Endothelial cell (in vitro differentiated cells): ENCODE measurements around the gene KCNMA1. TPM values are rescaled to one million over a fixed set of nuclear protein-coding genes. Genes with fewer than 3 reads are reported as not detected.

Source experiments
- DNase-seq: peaks from one replicate; pipeline ENCODE4 v3.0.0; 2021; ENCODE audit warnings: low spot score
- H3K27ac Mint-ChIP-seq: one replicate; pipeline ENCODE4 v1.8.0; 2021; ENCODE audit warnings: mixed read lengths, inconsistent platforms; ENCODE audit not compliant: unreplicated experiment
- H3K27me3 Mint-ChIP-seq: one replicate; pipeline ENCODE4 v1.8.0; 2021; ENCODE audit warnings: mild to moderate bottlenecking, moderate library complexity, mixed read lengths, inconsistent platforms; ENCODE audit not compliant: unreplicated experiment
- H3K36me3 Mint-ChIP-seq: one replicate; pipeline ENCODE4 v1.8.0; 2021; ENCODE audit warnings: mild to moderate bottlenecking, low read depth, mixed read lengths, inconsistent platforms; ENCODE audit not compliant: unreplicated experiment
- H3K4me1 Mint-ChIP-seq: one replicate; pipeline ENCODE4 v1.8.0; 2021; ENCODE audit warnings: mild to moderate bottlenecking, mixed read lengths, inconsistent platforms; ENCODE audit not compliant: unreplicated experiment
- H3K4me3 Mint-ChIP-seq: one replicate; pipeline ENCODE4 v1.8.0; 2021; ENCODE audit warnings: mild to moderate bottlenecking, mixed read lengths, inconsistent platforms; ENCODE audit not compliant: unreplicated experiment
- H3K9me3 Mint-ChIP-seq: one replicate; pipeline ENCODE4 v1.8.0; 2021; ENCODE audit warnings: mixed read lengths, inconsistent platforms; ENCODE audit not compliant: unreplicated experiment
- total RNA-seq: library from RNA; stranded (reverse); fragmentation: NEBNext Ultra II Directional; extraction: Animal tissue kit (Norgen Biotek cat#: 25700); gene quantifications from one replicate; pipeline ENCODE4 v1.2.1, GENCODE V29; 2021; ENCODE audit not compliant: unreplicated experiment
- TF ChIP-seq, protein P1 (sequence below): fragments of 200-600 bp; sonication (generic); IDR thresholded peaks from one replicate; pipeline ENCODE4 v1.5.0; 2021; ENCODE audit warnings: antibody characterized with exemption; ENCODE audit not compliant: unreplicated experiment

KCNMA1 gene
- total RNA-seq, 1 donor from 2014 or later: 5.1 TPM

DNA sequence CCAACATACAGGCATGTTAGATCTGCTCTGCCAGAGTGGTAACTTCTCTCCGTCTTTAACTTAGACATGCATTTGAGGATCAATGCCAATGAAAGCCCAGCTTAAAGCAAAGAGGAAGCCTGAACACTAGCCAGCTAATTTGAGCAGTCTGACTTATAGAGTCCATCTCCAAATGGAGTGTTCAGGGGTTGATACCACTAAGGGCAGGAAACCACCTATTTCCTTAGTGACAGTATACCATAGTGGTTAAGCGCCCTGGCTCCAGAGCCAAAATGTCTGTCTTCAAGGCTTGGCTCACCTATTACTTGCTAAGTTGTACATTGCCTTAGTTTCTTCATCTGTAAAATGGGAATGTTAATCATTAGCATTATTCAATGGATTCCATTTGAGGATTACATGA lies 678.5 kb downstream of the KCNMA1 start:
- TF ChIP-seq, protein P1, sequence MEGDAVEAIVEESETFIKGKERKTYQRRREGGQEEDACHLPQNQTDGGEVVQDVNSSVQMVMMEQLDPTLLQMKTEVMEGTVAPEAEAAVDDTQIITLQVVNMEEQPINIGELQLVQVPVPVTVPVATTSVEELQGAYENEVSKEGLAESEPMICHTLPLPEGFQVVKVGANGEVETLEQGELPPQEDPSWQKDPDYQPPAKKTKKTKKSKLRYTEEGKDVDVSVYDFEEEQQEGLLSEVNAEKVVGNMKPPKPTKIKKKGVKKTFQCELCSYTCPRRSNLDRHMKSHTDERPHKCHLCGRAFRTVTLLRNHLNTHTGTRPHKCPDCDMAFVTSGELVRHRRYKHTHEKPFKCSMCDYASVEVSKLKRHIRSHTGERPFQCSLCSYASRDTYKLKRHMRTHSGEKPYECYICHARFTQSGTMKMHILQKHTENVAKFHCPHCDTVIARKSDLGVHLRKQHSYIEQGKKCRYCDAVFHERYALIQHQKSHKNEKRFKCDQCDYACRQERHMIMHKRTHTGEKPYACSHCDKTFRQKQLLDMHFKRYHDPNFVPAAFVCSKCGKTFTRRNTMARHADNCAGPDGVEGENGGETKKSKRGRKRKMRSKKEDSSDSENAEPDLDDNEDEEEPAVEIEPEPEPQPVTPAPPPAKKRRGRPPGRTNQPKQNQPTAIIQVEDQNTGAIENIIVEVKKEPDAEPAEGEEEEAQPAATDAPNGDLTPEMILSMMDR: no peak
- Mint-ChIP-seq H3K4me1 (no peaks in the 10 kb centered on the region), H3K9me3 (no peaks in the 10 kb centered on the region), H3K36me3 (no peaks in the 10 kb centered on the region), H3K4me3 (no peak overlapping the region), H3K27ac (no peak overlapping the region), H3K27me3 (no peaks in the 10 kb centered on the region)
- DNase-seq: no peak

DNA sequence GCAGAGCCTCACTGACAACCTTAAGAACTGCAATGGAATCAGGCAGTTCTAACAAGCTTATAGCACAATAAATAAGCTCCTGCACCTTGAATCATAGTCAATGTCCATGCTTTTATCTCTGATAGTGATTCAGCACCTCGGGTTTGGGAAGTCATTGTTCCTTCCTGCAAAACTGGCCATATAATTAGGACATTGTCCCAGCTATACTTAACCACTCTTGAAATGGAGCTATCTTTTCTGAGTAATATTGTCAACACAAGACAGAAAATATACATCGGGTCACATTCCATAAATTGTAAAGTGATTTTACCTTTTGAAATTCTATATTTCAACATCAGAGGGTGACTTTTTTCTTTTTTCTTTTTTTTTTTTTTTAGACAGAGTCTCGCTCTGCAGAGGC lies 682.8 kb downstream of the KCNMA1 start:
- Mint-ChIP-seq H3K27ac (no peak overlapping the region), H3K27me3 (peaks cover 1% of the 10 kb centered on the region), H3K4me3 (no peak overlapping the region), H3K9me3 (no peaks in the 10 kb centered on the region), H3K36me3 (no peaks in the 10 kb centered on the region), H3K4me1 (no peaks in the 10 kb centered on the region)
- no peak for DNase-seq
- TF ChIP-seq, protein P1: no peak

DNA sequence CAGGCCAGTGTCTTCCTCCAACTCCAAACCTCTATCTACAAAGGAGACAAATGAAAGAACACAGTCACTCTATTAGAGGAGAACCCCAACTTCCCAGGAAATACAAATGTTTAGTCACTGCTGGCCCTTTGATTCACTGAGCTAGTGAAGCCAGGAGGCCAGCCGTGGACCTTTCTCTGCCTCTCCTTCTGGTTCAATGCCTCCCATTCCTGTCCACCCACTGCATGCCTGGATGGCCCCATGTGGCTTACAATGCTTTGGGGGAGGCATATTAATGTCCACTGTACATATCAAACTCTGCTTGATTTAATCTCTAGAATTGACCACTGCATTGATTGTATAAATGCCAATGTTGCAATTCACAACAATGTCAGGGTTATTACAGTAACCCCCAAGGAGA lies 687.3 kb downstream of the KCNMA1 start:
- H3K36me3 Mint-ChIP-seq: no peaks in the 10 kb centered on the region
- peaks cover 1% of the 10 kb centered on the region for H3K27me3 Mint-ChIP-seq
- no peaks in the 10 kb centered on the region for H3K9me3 Mint-ChIP-seq
- H3K4me1 Mint-ChIP-seq: no peaks in the 10 kb centered on the region
- H3K4me3 Mint-ChIP-seq: no peak overlapping the region
- TF ChIP-seq, protein P1: no peak
- DNase-seq: no peak
- no peak overlapping the region for H3K27ac Mint-ChIP-seq

- Mint-ChIP-seq H3K4me1 (peaks cover 6% of the 10 kb centered on the region), H3K9me3 (no peaks in the 10 kb centered on the region), H3K4me3 (no peak overlapping the region), H3K27ac (no peak overlapping the region), H3K27me3 (peaks cover 2% of the 10 kb centered on the region), H3K36me3 (no peaks in the 10 kb centered on the region)
- DNase-seq: no peak
- TF ChIP-seq, protein P1: no peak
Measured at GRCh38 chr10:76946270-76946669, 691.3 kb downstream of the KCNMA1 start.

DNA sequence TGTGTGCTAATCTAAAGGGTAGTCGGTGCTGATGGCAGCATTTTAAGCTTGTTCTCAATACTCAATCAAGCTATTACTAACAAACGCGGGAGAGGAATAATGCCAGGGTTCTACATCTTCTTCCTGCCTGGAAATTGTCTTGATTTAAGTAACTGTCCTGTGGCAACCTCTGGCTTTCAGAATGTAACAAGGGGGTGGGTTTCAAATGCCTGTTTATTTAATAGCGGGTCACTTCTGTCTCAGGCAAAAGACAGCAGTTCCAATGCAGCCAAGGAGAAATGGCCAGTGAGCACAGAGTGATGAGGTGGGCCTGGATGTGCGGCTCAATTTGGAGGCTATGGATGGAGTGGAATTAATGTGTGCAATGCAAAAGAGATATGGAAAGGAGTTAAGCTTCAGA lies 692.4 kb downstream of the KCNMA1 start:
- no peaks in the 10 kb centered on the region for H3K36me3 Mint-ChIP-seq
- no peak for DNase-seq
- TF ChIP-seq, protein P1: no peak
- no peak overlapping the region for H3K4me3 Mint-ChIP-seq
- H3K27ac Mint-ChIP-seq: no peak overlapping the region
- H3K27me3 Mint-ChIP-seq: peaks cover 2% of the 10 kb centered on the region
- H3K9me3 Mint-ChIP-seq: no peaks in the 10 kb centered on the region
- peaks cover 6% of the 10 kb centered on the region for H3K4me1 Mint-ChIP-seq
